ENCODE data around the gene PCP4. TPM values are rescaled to one million over a fixed set of nuclear protein-coding genes. Genes with fewer than 3 reads are reported as not detected.

The PCP4 gene
- total RNA-seq, 2 donors from 2014 or later = 5.4 TPM; not detected in 1

DNA sequence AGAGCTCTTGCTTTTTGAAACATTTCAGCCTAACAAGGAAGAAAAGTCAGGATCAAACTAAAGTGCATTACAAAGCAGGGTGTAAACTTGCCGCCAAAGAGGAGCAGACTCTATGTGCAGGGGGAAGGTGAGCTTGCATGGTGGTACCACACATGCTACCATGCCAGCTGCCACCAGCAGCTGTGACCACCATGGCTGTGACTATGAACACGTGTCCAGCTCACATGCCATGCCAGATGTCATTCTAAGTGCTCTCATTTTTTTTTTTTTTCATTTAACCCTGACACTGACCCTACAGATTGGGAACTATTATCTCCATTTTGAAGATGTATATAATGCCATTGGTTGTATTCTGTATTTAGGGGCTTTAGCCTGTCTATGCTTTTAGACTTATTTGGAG, 79.0 kb downstream of the PCP4 start:
- DNase-seq (ENCODE audit: low spot score) = no peak
- Histone ChIP-seq H3K27ac (no peak overlapping the region), H3K4me3 (no peak overlapping the region), H3K36me3 (no peaks in the 10 kb centered on the region), H3K27me3 (replicated peaks; ENCODE audit: insufficient read depth) (no peaks in the 10 kb centered on the region), H3K9me3 (peaks cover 5% of the 10 kb centered on the region), H3K4me1 (ENCODE audit: control insufficient read depth in 1 of 2, low read depth in 2 of 2) (no peaks in the 10 kb centered on the region)
- no peak for ATAC-seq (ENCODE audit: insufficient number of reproducible peaks, low FRiP score, low read depth)
- TF ChIP-seq, protein P1, sequence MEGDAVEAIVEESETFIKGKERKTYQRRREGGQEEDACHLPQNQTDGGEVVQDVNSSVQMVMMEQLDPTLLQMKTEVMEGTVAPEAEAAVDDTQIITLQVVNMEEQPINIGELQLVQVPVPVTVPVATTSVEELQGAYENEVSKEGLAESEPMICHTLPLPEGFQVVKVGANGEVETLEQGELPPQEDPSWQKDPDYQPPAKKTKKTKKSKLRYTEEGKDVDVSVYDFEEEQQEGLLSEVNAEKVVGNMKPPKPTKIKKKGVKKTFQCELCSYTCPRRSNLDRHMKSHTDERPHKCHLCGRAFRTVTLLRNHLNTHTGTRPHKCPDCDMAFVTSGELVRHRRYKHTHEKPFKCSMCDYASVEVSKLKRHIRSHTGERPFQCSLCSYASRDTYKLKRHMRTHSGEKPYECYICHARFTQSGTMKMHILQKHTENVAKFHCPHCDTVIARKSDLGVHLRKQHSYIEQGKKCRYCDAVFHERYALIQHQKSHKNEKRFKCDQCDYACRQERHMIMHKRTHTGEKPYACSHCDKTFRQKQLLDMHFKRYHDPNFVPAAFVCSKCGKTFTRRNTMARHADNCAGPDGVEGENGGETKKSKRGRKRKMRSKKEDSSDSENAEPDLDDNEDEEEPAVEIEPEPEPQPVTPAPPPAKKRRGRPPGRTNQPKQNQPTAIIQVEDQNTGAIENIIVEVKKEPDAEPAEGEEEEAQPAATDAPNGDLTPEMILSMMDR (IDR thresholded peaks at IDR 0.05) = no peak

DNA sequence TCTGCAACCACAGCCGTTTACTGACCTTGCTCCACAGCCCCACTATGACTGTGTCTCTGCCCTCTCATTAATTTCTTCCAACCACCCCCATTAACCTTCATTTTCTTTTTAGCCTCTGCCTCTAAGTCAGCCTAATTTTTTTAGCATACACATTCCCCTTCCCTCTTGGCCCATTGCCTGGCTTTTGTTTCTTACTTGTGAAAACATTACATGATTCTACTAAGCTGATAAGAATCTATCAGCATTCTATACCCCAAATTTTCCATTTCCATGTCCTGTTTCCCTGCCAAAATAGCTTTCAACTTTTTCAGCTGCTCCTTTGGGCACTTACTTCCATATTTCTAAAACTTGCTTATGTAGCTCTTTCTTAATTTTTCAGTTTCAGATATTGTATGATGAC, 79.8 kb downstream of the PCP4 start:
- Histone ChIP-seq H3K9me3 (peaks cover 5% of the 10 kb centered on the region), H3K36me3 (no peaks in the 10 kb centered on the region), H3K27ac (no peak overlapping the region), H3K4me1 (ENCODE audit: control insufficient read depth in 1 of 2, low read depth in 2 of 2) (no peaks in the 10 kb centered on the region), H3K27me3 (replicated peaks; ENCODE audit: insufficient read depth) (no peaks in the 10 kb centered on the region), H3K4me3 (no peak overlapping the region)
- TF ChIP-seq, protein P1 (IDR thresholded peaks at IDR 0.05) = no peak
- ATAC-seq (ENCODE audit: insufficient number of reproducible peaks, low FRiP score, low read depth) (no peak), DNase-seq (ENCODE audit: low spot score) (no peak)

DNA sequence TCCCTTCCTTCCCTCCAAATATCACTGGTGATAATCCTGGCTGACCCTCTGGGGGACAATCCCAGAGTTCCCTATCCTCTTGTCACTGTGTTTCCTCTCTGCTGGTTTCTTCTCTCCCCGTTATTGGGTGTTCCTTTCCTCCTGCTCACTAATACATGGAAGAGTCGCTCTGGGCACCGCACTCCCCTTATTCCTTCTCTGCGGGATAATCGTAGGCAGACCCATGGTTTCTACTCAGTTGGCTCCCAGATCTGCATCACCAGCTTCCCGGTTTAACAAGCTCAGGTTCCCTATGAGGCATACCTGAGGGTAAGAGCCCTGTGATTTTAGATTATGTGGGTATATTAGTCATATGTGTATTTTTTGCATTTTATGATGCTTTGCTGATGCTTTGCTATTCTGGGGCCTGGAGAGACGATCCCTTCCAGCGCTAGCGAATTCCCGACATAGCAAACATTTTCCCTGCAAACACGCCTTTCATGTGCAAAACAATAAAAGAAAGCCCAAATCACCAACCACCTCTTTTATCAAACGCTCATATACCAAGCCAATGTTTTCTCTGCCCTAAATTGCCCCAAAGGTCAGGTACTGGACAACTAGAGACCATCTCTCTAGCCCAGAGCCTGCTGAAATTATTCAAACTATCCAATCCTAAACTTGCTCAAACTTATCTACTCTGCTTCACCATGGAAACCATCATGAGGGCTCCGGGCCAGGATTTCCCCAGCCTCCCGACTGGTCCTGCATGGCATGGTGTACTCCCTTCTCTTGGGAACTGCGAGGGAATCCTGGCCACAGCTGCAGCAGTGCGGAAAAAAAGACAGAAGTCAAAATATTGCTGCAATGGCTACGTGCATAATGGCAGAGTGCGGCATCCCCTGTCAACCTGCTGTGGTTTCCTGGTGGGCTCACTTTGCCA, 84.2 kb downstream of the PCP4 start:
- no peaks in the 10 kb centered on the region for H3K9me3 ChIP-seq
- ATAC-seq (ENCODE audit: insufficient number of reproducible peaks, low FRiP score, low read depth) (no peak), DNase-seq (ENCODE audit: low spot score) (no peak)
- no peaks in the 10 kb centered on the region for H3K27me3 ChIP-seq (replicated peaks; ENCODE audit: insufficient read depth)
- H3K4me3 ChIP-seq = no peak overlapping the region
- no peak overlapping the region for H3K27ac ChIP-seq
- TF ChIP-seq, protein P1 (IDR thresholded peaks at IDR 0.05) = no peak
- no peaks in the 10 kb centered on the region for H3K36me3 ChIP-seq
- no peaks in the 10 kb centered on the region for H3K4me1 ChIP-seq (ENCODE audit: control insufficient read depth in 1 of 2, low read depth in 2 of 2)

DNA sequence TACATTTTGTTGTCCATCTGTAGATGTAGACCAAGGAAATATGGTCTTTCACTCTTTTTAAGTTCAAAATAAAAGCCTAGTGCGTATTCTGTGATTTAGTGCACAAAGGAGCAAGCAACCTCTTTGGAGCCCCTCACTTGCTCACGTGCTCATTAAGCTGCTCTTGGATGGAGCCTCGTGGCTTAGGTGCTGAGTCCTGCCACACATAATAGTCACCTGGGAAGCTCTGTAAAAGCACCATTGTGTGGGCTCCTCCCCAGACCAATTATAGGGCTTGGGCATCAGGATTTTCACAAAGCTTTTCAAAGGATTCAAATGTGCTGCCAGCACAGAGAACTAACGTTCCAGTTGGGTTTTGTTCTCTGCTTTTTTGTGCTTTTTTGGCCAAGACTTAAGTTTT, 85.0 kb downstream of the PCP4 start:
- no peaks in the 10 kb centered on the region for H3K9me3 ChIP-seq
- H3K27ac ChIP-seq = no peak overlapping the region
- H3K27me3 ChIP-seq (replicated peaks; ENCODE audit: insufficient read depth) = no peaks in the 10 kb centered on the region
- no peaks in the 10 kb centered on the region for H3K36me3 ChIP-seq
- DNase-seq (ENCODE audit: low spot score) (no peak), ATAC-seq (ENCODE audit: insufficient number of reproducible peaks, low FRiP score, low read depth) (no peak)
- no peak overlapping the region for H3K4me3 ChIP-seq
- H3K4me1 ChIP-seq (ENCODE audit: control insufficient read depth in 1 of 2, low read depth in 2 of 2) = no peaks in the 10 kb centered on the region
- TF ChIP-seq, protein P1 (IDR thresholded peaks at IDR 0.05) = no peak

DNA sequence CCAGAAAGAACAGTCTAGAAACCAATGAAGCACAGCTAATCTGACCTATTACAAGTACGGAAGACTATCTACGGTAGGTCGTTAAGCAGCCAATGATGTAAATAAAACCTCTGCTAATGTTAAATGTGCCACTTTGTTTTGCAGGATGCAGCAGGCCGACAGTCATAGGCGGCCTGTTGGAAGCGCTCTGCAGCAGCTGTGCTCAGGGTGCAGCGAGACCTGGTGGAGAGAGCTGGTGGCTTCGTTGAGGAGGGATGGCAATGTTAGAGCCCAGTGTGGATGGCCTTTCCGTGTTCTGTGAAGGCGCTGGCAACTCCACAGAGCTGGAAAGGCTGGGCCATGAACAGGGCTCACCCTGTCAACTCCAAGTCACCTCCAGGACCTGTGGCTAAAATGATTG, 87.3 kb downstream of the PCP4 start:
- no peak for DNase-seq (ENCODE audit: low spot score)
- TF ChIP-seq, protein P1 (IDR thresholded peaks at IDR 0.05) = no peak
- Histone ChIP-seq H3K4me3 (no peak overlapping the region), H3K27ac (no peak overlapping the region), H3K9me3 (no peaks in the 10 kb centered on the region), H3K36me3 (no peaks in the 10 kb centered on the region), H3K27me3 (replicated peaks; ENCODE audit: insufficient read depth) (no peaks in the 10 kb centered on the region), H3K4me1 (ENCODE audit: control insufficient read depth in 1 of 2, low read depth in 2 of 2) (no peaks in the 10 kb centered on the region)
- ATAC-seq (ENCODE audit: insufficient number of reproducible peaks, low FRiP score, low read depth) = no peak
